Tibial artery (tissue), 4 donors: Measurements from ENCODE around the gene EVA1C.

Source experiments
- DNase-seq, 2 donors: peaks; one replicate each; pipeline ENCODE4 v3.0.0-alpha.2; 2019
- H3K27ac ChIP-seq, 2 donors: fragments of 200-600 bp; sonication (generic) in 1 of 2; 1 replicate in 1 of 2; 2 replicates in 1 of 2; pipeline ENCODE4 v1.5.1; 2018 to 2019; ENCODE audit warnings: mild to moderate bottlenecking in 1 of 2
- H3K27me3 ChIP-seq, 2 donors: fragments of 200-600 bp; sonication (generic) in 1 of 2; one replicate each; pipeline versions ENCODE4 v1.5.1 to v1.6.0; 2016 to 2019
- H3K36me3 ChIP-seq, 3 donors: fragments of 200-600 bp; sonication (generic) in 2 of 3; one replicate each; pipeline ENCODE4 v1.5.1; 2016 to 2019; ENCODE audit warnings: mild to moderate bottlenecking in 2 of 3
- H3K4me1 ChIP-seq, 4 donors: fragments of 200-600 bp; sonication (generic) in 2 of 4; 1 replicate in 3 of 4; 2 replicates in 1 of 4; pipeline ENCODE4 v1.5.1; 2016 to 2019
- H3K4me3 ChIP-seq, 2 donors: fragments of 200-600 bp; sonication (generic) in 1 of 2; 1 replicate in 1 of 2; 2 replicates in 1 of 2; pipeline ENCODE4 v1.5.1; 2018 to 2019; ENCODE audit warnings: mild to moderate bottlenecking in 2 of 2
- H3K9me3 ChIP-seq, 3 donors: fragments of 200-600 bp; sonication (generic) in 1 of 3; one replicate each; pipeline ENCODE4 v1.5.1; 2016 to 2019
- CTCF ChIP-seq, 2 experiments: fragments of 200-600 bp in 1 of 2; fragments of 450-650 bp in 1 of 2; IDR thresholded peaks; one replicate each; pipeline ENCODE4 v1.5.1; 2017 to 2019; ENCODE audit warnings: antibody characterized with exemption in 2 of 2, mild to moderate bottlenecking in 1 of 2, moderate library complexity in 1 of 2
- intact Hi-C: fragments of 100-400 bp; cut with DNase I; formaldehyde crosslinking; loops from one replicate; pipeline ENCODE4 v1.15.0; 2023; ENCODE audit warnings: low total_unique reads

The EVA1C gene

GRCh38 chr21:32413697-32414578 is 1.4 kb downstream of the EVA1C start:
- peak overlapping the region; percentile 73 to 87 for H3K4me3 ChIP-seq
- H3K4me1 ChIP-seq: peaks cover 0 to 49% (median 45%) of the 10 kb centered on the region in 4 donors
- TF ChIP-seq CTCF (IDR thresholded peaks at IDR 0.05): no peak
- peak overlapping the region; percentile 93 to 98 for H3K27ac ChIP-seq
- DNase-seq: peak in 1 of 2 donors; percentile 41
- intact Hi-C loops: loop anchor here (5.0 kb wide), 1 partner anchor 153 kb away; no protein-coding TSS in a partner anchor
- peaks cover 0 to 27% (median 10%) of the 10 kb centered on the region in 3 donors for H3K36me3 ChIP-seq
- H3K9me3 ChIP-seq: no peaks in the 10 kb centered on the region
- H3K27me3 ChIP-seq: no peaks in the 10 kb centered on the region

- intact Hi-C loops: loop anchor here (5.0 kb wide), 2 partner anchors 43 to 153 kb away; no protein-coding TSS in a partner anchor
- TF ChIP-seq CTCF (IDR thresholded peaks at IDR 0.05): peak; percentile 7 to 22
- peaks cover 0 to 49% (median 45%) of the 10 kb centered on the region in 4 donors for H3K4me1 ChIP-seq
- no peaks in the 10 kb centered on the region for H3K9me3 ChIP-seq
- H3K27ac ChIP-seq: peak overlapping the region; percentile 93 to 98
- H3K4me3 ChIP-seq: peak overlapping the region; percentile 73 to 87
- no peaks in the 10 kb centered on the region for H3K27me3 ChIP-seq
- no peak for DNase-seq
- peaks cover 0 to 27% (median 10%) of the 10 kb centered on the region in 3 donors for H3K36me3 ChIP-seq
Observed at GRCh38 chr21:32414579-32415358, 2.3 kb downstream of the EVA1C start.

GRCh38 chr21:32415451-32416398 is 3.2 kb downstream of the EVA1C start:
- Histone ChIP-seq H3K27me3 (no peaks in the 10 kb centered on the region), H3K36me3 (peaks cover 0 to 27% (median 10%) of the 10 kb centered on the region in 3 donors), H3K9me3 (no peaks in the 10 kb centered on the region), H3K4me3 (no peak overlapping the region), H3K4me1 (peaks cover 0 to 49% (median 41%) of the 10 kb centered on the region in 4 donors), H3K27ac (peak overlapping the region in 1 of 2 donors; percentile 93)
- intact Hi-C loops: loop anchor here (5.0 kb wide), 1 partner anchor 42 kb away; no protein-coding TSS in a partner anchor
- no peak for DNase-seq
- no peak for TF ChIP-seq CTCF (IDR thresholded peaks at IDR 0.05)

GRCh38 chr21:32418146-32418545 is 5.6 kb downstream of the EVA1C start:
- H3K4me1 ChIP-seq: peaks cover 0 to 41% (median 37%) of the 10 kb centered on the region in 4 donors
- H3K27ac ChIP-seq: no peak overlapping the region
- H3K27me3 ChIP-seq: no peaks in the 10 kb centered on the region
- intact Hi-C loops: loop anchor here (5.0 kb wide), 1 partner anchor 39 kb away; no protein-coding TSS in a partner anchor
- H3K4me3 ChIP-seq: no peak overlapping the region
- DNase-seq: no peak
- peaks cover 0 to 27% (median 10%) of the 10 kb centered on the region in 3 donors for H3K36me3 ChIP-seq
- TF ChIP-seq CTCF (IDR thresholded peaks at IDR 0.05): no peak
- peaks cover 0 to 4% (median 0%) of the 10 kb centered on the region in 3 donors for H3K9me3 ChIP-seq
